Stimulated activated naive CD4-positive, alpha-beta T cell (primary cell): ENCODE results near the gene SMARCA2.

Experiments used
- DNase-seq, 6 experiments: peaks; one replicate each; lab custom pipeline; 2025; lab: John Stamatoyannopoulos, UW

The SMARCA2 gene

DNA sequence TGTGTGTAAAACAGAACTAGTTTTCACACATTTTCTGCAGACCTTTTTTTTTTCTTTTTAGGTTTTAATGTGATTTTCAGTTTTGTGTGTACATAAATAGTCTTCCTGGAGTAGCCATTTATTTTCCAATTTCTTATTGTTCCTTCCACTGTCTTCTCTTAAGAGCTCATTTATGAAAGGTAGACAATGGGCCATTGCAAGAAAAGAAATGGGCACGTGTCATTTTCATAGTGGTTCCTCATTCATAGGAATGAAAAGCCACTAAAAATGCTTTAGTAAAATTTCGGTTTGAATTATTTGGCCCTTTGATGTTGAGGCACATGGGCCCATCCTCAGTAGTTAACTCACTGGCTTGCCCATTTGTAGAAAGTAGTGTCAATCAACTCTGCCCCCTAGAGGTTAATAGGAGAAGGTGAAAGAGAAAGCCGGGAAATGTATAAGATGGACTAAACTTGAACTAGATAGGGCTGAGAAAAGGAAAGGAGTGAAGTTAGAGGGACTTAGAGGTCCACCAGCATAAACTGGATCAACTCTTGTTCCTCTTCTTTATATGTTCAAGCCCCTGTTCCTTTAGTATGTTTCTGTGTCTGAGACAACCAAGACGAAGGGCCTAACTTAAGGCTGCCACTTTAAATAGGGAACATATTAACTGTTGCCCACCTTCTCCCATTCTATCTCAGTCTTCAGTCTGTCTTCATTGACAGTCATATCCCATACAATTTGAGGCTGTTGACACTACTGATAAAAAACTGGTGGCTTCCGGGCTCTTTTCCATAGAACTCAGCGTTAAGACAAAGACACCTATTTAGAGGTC lies 72.6 kb downstream of the SMARCA2 start:
- peak in 3 of 6 experiments; percentile 38 to 61 (median 56) for DNase-seq

DNA sequence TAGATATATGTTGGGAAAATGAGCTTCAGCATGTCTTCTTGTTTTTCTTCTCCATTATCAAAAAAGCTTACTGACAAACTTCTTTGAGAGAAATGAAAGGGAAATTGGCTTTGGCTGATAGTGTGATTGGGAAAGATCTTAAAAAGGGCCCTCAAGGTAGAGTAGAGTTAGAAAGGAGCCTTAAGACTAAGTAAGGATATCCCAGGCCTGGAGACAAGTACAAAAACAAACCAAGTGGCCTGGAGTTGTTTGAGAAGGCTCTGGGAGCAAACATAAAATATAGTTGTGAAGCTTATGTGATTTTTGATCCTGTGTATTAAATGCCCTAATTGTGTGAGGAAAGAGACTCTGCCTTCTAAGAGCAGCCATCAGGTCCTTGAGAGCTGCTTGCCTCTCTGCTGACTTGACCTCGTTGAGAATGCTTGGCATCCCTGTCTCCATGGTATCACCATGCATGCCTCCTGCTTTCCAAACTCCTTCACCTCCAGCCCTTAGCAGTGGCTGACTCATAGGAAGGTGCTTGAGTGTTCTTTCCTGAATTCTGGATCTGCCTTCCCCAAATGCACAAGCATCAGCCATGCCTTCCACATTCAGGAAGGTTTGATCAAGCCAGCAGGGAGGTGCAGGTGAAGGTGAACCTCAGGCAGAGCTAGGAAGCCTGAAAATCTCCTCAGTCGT lies 78.9 kb downstream of the SMARCA2 start:
- DNase-seq = no peak

DNA sequence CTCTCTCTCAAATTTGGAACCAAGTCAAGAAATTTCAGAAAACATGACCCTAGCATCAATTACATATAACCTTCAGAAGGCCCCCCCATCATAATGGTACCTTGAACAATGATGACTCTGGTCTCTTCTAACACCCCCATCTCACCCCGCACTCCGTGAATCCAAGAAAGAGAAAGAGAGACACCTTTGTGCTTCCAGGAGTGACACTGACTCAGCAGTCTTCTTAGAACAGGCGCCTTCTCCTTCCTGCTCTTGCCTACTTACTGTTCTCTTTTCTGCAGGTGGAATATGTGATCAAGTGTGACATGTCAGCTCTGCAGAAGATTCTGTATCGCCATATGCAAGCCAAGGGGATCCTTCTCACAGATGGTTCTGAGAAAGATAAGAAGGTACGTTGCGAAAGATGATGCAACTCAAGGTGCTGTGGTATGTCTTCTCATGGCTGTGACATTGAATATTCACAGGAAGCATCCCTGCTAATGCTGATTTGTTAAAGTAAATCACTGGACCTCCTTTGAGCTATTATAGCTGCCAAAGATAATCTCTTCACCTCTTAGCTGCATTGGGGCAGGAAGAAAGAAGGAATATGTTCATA lies 81.3 kb downstream of the SMARCA2 start:
- DNase-seq = no peak

DNA sequence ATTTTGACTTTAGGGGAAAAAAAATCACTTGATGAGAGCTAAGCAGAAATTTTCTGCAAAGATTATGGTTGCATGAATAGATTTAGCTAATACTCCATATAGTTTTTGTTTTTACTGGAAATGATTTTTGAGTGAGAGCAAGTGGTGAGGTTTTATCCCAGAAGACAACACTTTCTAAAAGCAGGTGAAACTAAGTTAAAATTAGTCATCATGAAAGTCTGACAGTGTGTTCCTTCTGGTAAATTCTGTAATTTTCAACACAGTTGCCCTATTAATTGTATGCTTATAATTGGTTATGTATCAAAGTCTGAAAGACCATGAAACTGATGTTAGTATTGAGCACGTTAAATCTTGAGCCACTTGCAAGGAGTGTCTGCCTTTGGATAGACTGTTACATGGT lies 91.5 kb downstream of the SMARCA2 start:
- DNase-seq = no peak

DNA sequence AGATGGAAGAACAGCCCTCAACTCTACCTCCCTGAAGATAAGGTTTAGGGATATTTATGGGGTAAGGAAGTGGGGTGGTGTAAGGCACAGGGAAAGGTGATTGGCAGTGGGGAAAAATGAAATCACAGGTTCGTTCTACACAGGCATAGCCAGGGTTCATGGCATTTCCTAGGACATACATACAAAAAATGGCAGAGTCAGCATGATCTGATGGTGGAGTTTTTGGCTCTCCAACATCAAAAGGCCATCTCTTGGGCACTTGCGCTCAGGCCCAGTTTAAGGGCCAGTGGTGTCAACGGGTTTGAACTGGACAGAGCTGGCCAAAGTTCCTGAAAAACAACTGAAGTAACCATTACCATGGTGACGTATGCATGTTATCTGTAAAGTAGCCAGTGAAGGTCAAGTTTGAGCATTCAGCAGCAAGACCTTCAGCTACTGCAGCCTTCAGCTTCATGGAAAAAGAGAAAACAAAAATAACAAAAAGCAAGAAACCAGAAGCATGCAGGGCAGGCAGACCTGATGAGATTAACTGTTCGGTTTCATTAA lies 92.8 kb downstream of the SMARCA2 start:
- no peak for DNase-seq

DNA sequence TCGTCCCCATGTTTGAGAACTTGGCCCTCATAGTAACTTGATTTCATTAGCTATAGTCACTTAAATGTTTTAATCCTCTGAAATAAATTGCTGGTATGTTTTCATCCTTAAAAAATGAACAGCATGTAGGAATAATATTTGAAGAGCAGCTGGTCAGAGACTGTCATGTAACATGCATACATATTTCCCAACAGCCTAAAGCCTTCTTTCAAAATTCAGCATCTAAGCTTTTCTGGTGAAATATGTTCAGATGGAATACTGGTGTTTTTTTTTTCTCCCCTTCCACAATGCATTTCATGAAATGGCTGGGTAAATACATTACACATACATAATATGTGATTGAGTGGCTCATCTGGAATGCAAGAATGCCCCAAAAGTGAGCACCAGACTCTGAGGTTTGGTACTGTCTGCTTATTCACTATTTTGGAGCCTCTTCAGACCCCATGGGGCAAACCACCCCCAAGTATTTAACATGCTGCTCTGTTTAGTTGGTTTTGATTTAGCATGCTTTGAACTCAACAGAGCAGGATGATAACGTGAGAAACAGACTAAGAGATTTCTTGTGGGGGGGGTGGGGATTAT lies 94.0 kb downstream of the SMARCA2 start:
- no peak for DNase-seq

DNA sequence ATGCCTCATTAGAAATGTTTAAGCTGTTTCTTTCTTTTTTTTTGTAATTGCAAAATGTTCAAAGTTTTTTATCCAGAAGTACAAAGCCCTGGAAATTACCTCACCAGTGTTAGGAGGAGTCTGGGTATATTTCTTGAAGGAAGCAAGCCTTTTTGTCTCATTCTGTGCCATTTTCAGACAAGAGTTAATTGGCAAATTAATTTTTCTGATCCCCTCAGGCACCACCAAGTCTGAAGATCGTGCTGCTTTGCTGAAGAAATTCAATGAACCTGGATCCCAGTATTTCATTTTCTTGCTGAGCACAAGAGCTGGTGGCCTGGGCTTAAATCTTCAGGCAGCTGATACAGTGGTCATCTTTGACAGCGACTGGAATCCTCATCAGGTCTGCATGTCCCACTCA lies 94.9 kb downstream of the SMARCA2 start:
- DNase-seq = no peak

DNA sequence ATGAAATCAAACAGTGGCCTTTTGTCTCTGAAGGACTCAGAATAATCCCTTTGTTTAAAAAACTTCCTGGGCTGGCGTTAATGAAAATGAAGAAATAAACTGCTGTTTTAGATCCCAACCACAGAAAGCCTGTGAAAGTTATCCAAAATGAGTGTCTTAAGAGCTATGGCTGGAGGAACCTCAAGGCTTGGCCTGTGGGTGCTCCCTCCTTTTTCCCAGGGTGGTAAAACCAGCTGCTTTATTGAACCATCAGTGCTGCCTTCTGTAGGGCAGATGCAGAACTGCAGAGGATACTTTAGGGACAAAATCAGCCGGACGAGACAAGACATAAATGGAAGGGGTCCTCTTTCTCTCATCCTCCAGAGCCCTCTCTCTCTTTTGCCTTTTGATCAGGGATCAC lies 100.9 kb downstream of the SMARCA2 start:
- no peak for DNase-seq

DNA sequence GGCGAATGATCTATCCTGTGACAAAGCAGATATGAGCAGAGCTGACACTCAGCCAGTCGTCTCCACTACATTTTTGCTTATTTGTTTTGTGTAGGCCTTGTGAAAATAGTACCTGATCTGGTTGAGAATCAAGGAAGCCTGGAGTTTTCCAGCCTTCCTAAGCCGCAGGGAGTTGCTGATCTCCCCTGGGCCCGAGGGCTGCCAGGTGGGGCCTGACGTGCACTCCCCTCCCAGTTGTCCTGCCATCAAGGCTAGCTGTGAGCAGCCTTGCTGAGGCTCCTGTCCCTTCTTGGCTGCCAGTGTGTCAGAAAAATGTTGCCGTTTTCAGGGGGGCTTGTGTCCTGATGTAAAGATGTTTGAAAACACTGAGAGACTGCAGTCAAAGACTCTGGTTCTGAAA lies 102.4 kb downstream of the SMARCA2 start:
- no peak for DNase-seq

DNA sequence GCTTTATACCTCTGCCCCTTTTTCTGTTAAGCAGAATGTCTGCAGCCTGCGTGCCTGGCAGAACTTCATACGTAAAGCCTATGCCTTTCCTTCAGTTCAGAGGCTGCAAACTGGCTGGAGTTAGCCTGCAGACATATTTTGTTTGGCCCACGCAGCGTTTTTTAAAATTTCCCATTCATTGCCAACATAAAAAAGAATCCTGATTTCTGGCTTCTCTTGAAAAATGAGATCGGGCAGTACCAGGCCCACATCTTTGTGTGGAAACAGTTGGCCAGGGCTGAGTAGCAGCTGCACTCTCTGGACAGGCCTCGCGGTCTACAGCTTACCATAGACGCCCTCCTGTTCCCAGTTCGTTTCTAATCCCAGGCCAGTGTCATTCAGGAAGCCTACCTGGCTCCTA lies 104.4 kb downstream of the SMARCA2 start:
- no peak for DNase-seq

DNA sequence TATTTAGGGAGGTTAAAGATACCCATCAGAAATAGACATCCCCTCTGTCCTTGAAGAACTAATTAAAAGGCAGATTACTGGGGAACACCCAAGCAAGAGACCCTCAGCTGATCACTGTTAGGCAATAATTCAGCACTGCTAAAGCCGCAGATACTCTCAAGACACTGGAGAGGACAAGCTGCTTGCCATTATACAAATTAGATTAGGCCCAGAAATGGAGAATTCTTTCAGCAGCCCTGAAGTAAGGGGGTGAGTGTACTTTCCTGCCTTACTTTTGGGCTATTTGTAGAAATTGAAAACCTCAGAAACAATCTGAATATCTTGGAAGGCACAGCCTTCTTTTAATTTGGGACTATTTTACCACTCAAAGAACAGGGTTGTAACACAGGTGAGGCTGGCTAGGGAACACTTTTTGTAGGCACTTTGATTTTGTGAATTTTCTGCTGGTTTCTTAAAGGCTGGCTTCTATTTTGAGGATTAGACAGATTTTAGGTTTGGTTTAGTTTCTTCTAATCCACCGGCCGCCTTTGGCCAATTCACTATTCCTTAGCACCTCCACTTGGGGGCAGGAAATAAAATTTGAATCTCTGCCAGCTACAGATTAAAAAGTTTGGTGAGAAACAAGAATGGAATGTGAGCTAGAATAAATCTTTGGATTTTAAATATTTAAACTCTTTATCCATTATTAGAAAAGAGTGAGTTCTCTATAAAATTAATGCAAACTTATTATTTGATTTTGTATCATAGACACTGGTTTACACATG lies 106.0 kb downstream of the SMARCA2 start:
- no peak for DNase-seq

DNA sequence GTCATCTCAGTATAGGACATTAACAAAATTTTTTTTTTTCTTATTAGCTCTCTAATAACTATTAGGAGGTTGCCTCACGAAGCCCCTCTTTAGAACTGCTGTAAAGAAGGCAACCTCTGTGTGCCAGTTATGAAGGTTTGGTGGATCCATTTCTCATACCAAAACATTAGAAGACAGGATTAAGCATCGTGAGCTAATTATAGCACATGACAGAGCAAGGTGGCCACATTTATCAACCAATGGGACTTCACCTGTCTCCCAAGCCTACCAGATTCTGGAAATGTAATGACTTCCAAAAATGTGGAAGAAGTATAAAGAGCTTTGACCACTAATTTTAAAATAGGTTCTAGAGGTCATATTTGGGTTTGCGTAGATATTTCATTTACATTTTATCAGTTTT lies 107.2 kb downstream of the SMARCA2 start:
- no peak for DNase-seq

DNA sequence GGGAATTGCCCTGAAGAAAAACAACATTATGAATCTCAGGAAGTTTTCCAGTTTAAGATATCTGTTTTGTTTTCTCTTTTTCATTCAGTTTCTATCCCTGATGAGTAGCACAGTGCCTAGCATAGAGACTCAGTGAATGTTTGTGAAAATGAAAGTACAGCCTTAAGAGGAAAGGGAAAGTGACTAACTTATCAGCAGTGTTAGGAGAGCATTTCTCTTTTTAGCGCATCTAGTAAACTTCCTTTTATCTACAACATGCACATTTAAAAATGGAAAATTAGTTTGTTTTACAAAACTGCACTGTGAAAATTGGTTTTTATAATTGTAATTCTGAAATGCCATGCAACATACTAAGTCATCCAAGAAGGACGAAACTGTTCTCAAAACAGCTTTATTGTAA lies 110.8 kb downstream of the SMARCA2 start:
- no peak for DNase-seq

DNA sequence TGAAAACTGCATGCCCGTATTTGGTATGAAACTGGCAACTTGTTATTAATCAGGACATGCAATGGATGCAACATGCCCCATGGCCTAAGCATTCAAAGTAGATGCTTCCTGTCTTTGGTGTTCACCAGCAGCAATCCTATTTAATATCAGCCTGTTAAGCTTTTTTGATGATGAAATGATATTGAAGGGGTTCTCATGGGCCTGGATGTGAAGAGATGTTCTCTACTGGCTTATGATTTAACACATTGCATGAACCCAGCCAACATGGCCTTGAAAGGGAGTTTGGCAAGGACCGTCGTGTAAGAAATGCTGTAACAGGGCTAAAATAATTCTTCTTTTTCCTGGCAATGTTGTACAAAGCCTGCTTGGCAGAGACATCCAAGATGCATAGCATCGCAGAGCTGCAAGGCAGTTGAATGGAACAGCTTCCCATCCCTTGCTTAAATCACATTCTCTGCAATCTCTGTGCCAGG lies 111.2 kb downstream of the SMARCA2 start:
- no peak for DNase-seq

DNA sequence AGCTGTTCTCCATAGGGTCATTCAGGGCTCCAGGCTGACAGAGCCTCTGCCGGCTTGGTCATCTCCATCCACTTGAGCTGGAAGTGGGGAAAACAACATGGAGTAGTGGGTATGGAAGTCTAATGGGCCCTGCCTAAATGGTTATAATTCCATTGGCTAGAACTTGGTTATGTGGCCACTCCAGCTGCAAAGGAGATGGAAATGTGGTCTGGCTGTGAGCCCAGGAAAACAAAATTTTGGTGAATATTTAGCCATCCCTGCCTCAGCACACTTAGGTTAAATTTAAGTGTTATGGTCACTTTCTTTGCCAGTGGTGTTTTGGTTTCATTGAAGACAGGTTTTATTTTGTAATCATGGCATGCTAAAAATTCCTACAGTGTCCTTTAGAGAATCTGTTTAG lies 112.3 kb downstream of the SMARCA2 start:
- no peak for DNase-seq

DNA sequence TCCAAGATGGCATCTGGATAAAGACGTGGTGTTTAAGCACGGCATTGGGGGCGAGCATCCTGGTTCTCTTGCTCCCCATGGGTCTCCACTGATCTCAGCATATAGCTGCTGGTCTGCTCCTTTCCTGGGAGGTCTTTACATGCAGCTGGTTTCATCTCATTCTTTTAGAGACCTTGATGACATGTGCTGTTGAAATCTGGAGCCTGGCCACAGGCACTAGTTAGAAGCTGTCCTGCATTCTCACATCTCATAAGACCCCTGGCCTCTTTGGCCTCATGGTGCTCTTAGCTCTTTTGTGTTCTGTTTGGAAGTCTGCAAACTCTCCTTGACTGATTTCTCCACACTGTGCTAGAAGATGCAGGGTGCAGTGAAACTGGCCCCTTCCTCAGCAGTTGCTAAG lies 113.0 kb downstream of the SMARCA2 start:
- DNase-seq = no peak

DNA sequence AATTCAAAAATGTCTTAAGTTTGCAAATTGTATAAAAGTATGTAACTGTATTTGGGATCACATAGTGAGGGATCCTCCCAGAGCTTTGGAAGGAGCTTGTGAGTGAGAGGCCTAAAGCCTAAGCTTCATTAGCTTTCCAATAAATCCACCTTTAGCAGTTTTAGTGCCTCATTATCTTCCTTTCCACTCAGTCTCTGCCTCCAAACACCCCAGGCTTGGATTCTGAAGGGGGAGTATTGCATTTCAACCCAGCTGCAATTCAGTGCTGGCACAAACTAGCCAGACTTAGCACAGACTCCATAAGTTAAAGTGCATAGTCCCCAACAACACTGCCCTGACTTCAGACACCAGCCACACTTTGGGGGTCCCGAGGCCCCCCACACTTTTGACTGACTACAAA lies 113.5 kb downstream of the SMARCA2 start:
- DNase-seq = no peak

DNA sequence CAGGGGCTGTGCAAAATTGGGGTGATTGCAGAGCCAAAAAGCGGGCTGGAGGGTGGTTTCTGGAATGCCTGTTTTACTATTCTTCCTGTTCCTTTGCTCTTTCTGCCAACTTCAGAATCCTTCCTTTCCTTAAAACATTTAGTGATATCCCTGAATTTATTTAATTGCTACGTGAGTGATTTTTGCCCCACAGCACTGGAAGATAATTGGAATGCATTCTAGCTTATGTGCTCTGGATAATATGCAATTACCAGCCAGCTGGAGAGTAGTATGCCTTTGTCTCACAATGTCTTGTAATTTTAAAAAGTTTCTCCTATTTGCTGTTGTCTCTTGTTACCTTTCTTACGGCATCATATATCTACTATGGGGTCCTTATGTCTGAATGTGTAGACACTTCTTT lies 115.8 kb downstream of the SMARCA2 start:
- no peak for DNase-seq

DNA sequence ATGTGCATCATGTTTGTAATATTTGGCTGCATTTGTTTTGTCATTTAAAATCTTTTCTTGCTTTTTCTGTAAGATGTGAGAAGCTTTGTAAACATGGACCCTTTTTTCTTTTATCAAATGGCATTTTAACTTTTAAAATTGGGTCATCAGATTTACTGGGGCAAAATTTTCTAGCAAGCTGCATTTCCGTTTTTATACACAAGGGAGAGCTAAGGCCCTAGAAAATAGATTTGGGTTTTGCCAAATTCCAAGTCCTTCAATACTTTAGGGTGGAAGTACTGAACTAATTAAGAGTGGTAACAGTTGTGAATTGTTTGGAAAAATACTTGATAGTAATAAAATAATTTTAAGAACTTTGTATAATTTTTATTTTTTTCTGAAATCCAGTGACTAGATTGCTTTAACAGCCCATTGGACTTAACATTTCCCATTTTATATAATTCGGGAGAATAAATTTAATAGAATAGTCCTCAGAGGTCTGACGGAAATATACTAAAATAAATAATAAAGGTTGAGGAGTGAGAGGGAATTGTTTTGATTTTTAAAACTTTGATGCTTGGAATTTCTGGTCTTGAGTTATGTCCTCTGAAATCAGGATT lies 117.4 kb downstream of the SMARCA2 start:
- peak in 1 of 6 experiments; percentile 8 for DNase-seq

DNA sequence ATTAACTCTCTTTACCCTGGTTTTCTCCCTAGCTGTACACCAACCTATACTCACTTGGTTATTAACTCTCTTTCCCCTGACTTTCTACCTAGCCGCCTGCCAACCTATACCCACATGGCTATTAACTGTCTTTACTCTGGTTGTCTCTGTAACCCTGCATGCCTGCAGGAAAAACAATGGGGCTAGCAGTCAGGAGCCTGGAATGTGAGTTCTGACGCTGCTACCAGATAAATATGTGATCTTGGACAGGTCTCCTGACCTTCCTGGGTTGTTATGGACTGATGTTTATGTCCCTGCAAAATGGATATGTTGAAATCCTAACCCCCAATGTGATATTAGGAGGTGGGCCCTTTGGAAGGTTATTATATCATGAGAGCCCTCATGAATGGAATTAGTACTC lies 119.2 kb downstream of the SMARCA2 start:
- no peak for DNase-seq

DNA sequence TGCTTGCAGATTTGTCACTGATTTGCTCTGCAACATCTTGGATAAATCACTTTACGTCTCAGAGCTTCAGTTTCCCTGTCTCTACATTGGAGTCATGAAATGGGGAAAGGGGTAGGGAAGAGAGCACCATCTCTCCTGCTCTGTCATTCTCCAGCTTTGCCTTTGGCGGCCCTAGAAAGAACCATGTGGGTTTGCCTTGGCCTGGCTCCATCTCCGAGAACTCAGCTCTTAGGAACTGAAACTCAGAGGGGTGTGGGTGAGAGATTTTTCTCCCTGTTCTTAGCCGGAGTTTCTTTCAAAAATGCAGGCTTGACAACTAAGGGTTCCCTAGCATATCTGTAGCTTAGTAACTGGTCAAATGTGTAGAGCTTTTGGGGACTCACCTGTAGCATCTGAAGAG lies 123.5 kb downstream of the SMARCA2 start:
- no peak for DNase-seq
